Kidney (tissue), 14 donors: Measurements from ENCODE around the gene VSTM4. TPM values are rescaled to one million over a fixed set of nuclear protein-coding genes. Genes with fewer than 3 reads are reported as not detected.
A peak's percentile ranks its signal among the peaks of the same experiment; 100 is the strongest.

Experiments used
- DNase-seq, 5 donors: peaks; one replicate each; pipeline ENCODE4 v3.0.0-alpha.2; 2013 to 2020
- FAIRE-seq: peaks from 2 replicates; lab custom pipeline; 2012; peaks lifted over from hg19 to GRCh38; lab: Jason Lieb, UNC
- H3K27ac ChIP-seq, 2 donors: one replicate each; pipeline ENCODE4 v1.7.0; 2013; ENCODE audit warnings: low read depth in 2 of 2, low read length in 2 of 2, inconsistent platforms in 1 of 2
- H3K27me3 ChIP-seq: one replicate; pipeline ENCODE4 v1.7.1; 2013; ENCODE audit warnings: low read length, inconsistent platforms; ENCODE audit not compliant: control insufficient read depth, insufficient read depth
- H3K36me3 ChIP-seq, 3 donors: one replicate each; pipeline versions ENCODE4 v1.7.0 to v1.7.1; 2013; ENCODE audit warnings: low read length in 3 of 3, control low read depth in 1 of 3, inconsistent platforms in 1 of 3; ENCODE audit not compliant: insufficient read depth in 3 of 3, control insufficient read depth in 2 of 3
- H3K4me1 ChIP-seq, 3 donors: one replicate each; pipeline versions ENCODE4 v1.7.0 to v1.7.1; 2013; ENCODE audit warnings: low read length in 3 of 3, inconsistent platforms in 1 of 3, low read depth in 1 of 3; ENCODE audit not compliant: control insufficient read depth in 2 of 3, insufficient read depth in 2 of 3
- H3K4me3 ChIP-seq, 3 donors: one replicate each; pipeline versions ENCODE4 v1.7.0 to v1.8.1; 2013; ENCODE audit warnings: low read length in 3 of 3, control low read depth in 1 of 3, inconsistent platforms in 1 of 3
- H3K9ac ChIP-seq, 3 donors: one replicate each; pipeline versions ENCODE4 v1.7.0 to v1.7.1; 2013; ENCODE audit warnings: low read length in 3 of 3, control low read depth in 1 of 3, inconsistent platforms in 1 of 3
- H3K9me3 ChIP-seq, 3 donors: one replicate each; pipeline versions ENCODE4 v1.7.0 to v1.7.1; 2013; ENCODE audit warnings: low read length in 3 of 3, control low read depth in 1 of 3, inconsistent platforms in 1 of 3; ENCODE audit not compliant: control insufficient read depth in 2 of 3, insufficient read depth in 1 of 3
- intact Hi-C: fragments of 100-400 bp; cut with DNase I; formaldehyde crosslinking; loops from one replicate; pipeline ENCODE4 v1.11.1; 2022
- polyA plus RNA-seq: library from polyadenylated mRNA; stranded (reverse); fragments of 350-450 nt; fragmentation: Illumina TruSeq; extraction: RNeasy Lipid Tissue Mini Kit (QIAGEN cat#74804); gene quantifications from one replicate; pipeline ENCODE4 v1.2.3, GENCODE V29; 2014; ENCODE audit warnings: low read depth, low replicate concordance; ENCODE audit not compliant: insufficient read depth
- total RNA-seq: library from RNA; stranded (reverse); fragmentation: NEBNext Ultra II Directional; extraction: Animal tissue kit (Norgen Biotek cat#: 25700); gene quantifications from one replicate; pipeline ENCODE4 v1.2.1, GENCODE V29; 2021
- TF ChIP-seq, protein P1 (sequence below): IDR thresholded peaks from 3 replicates; pipeline ENCODE4 v1.5.1; 2012; ENCODE audit warnings: mild to moderate bottlenecking, moderate library complexity, borderline replicate concordance; ENCODE audit not compliant: insufficient read depth; ENCODE audit errors: extremely low read depth
- donor health status: control.
- donor health status: control.
- donor health status: control.
- donor health status: control.
- donor health status: control.
- donor health status: DM: yes; HTN: yes; CAD: no.
- donor health status: Normal renal cell carcinoma (clear cell type).

The VSTM4 gene
- total and polyA plus RNA-seq, 2 donors from 2014 or later: 7.4 to 8.5 TPM

DNA sequence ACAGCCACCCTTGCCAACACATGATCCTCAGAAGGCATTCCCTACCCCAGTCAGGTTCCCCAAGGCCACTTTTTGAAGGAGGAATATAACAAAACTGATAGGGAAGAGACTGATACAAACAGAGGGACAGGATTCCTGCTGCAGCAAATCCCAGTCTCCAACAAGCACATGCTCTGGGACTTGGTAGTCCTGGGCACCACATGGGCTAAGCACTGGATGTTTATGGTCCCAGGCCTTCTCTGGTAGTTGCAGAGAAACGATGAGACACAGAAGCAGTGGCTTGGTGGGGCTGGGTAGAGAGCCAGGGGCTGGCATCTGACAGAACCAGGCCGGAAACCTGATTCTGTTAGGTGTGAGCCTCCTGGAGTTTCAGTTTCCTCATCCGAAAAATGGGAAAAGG, 3.2 kb downstream of the VSTM4 start:
- Histone ChIP-seq H3K4me3 (no peak overlapping the region), H3K9ac (no peak overlapping the region), H3K27ac (no peak overlapping the region), H3K9me3 (no peaks in the 10 kb centered on the region), H3K27me3 (no peaks in the 10 kb centered on the region), H3K36me3 (no peaks in the 10 kb centered on the region), H3K4me1 (peaks cover 0 to 13% (median 3%) of the 10 kb centered on the region in 3 donors)
- intact Hi-C loops: no loop called here
- FAIRE-seq (no peak), DNase-seq (no peak)
- TF ChIP-seq, protein P1, sequence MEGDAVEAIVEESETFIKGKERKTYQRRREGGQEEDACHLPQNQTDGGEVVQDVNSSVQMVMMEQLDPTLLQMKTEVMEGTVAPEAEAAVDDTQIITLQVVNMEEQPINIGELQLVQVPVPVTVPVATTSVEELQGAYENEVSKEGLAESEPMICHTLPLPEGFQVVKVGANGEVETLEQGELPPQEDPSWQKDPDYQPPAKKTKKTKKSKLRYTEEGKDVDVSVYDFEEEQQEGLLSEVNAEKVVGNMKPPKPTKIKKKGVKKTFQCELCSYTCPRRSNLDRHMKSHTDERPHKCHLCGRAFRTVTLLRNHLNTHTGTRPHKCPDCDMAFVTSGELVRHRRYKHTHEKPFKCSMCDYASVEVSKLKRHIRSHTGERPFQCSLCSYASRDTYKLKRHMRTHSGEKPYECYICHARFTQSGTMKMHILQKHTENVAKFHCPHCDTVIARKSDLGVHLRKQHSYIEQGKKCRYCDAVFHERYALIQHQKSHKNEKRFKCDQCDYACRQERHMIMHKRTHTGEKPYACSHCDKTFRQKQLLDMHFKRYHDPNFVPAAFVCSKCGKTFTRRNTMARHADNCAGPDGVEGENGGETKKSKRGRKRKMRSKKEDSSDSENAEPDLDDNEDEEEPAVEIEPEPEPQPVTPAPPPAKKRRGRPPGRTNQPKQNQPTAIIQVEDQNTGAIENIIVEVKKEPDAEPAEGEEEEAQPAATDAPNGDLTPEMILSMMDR: no peak

DNA sequence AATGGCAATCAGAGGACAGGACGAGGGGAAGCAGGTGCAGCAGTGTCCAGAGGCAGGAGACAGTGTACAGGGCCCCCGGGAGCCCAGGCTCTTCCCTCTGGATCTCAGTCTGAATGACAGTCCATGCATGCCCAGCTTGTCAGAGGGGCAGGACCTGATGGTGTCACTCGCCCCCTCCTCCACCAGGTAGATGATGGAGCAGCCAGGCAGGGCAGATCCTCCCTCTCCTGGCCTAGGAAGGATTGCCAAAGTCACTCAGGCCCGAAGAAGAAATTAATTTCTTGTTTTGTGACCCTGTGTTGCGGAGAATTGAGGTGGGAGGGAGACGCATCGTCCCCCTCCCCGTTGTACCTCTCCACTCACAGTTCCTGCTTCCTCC, 4.0 kb downstream of the VSTM4 start:
- H3K9me3 ChIP-seq: no peaks in the 10 kb centered on the region
- no peak overlapping the region for H3K27ac ChIP-seq
- peaks cover 0 to 12% (median 6%) of the 10 kb centered on the region in 3 donors for H3K4me1 ChIP-seq
- DNase-seq: peak in 2 of 5 donors; percentile 18 to 25
- H3K9ac ChIP-seq: no peak overlapping the region
- intact Hi-C loops: no loop called here
- H3K36me3 ChIP-seq: no peaks in the 10 kb centered on the region
- H3K27me3 ChIP-seq: no peaks in the 10 kb centered on the region
- TF ChIP-seq, protein P1: no peak
- no peak for FAIRE-seq
- no peak overlapping the region for H3K4me3 ChIP-seq

DNA sequence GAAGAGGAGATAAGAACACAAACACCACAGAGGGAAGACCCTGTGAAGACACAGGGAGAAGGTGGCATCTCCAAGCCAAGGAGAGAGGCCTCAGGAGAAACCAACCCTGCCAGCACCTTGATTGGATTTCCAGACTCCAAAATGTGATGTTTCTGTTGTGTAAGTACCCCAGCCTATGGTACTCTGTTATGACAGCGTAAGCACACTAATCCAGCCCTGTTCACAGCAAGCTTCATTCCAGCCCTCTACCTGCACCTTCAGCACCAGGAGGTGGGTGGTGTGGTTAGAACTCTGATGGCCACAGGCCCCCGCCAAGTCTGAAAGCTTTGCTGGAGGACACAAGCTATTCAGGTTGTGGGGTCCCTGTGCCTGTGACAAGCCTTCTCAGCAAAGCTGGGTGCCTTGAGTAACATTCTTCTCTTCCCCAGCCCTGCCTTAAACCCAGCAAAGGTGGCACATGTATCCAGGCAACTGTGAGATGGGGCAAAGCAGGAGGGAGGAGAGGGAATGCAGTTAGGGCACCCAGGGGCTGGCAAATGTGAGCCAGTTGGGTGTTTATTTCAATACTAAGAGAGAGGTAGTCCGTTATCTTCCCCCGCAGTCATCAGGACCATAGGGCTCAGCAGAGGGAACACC, 4.5 kb downstream of the VSTM4 start:
- no peaks in the 10 kb centered on the region for H3K27me3 ChIP-seq
- no peaks in the 10 kb centered on the region for H3K9me3 ChIP-seq
- FAIRE-seq (no peak), DNase-seq (peak in 1 of 5 donors; percentile 26)
- TF ChIP-seq, protein P1: no peak
- intact Hi-C loops: no loop called here
- H3K4me1 ChIP-seq: peaks cover 0 to 12% (median 6%) of the 10 kb centered on the region in 3 donors
- H3K9ac ChIP-seq: no peak overlapping the region
- no peak overlapping the region for H3K4me3 ChIP-seq
- H3K27ac ChIP-seq: no peak overlapping the region
- no peaks in the 10 kb centered on the region for H3K36me3 ChIP-seq
